Calu3 (cell line): ENCODE measurements around the gene BTBD10. TPM values are rescaled to one million over a fixed set of nuclear protein-coding genes. Genes with fewer than 3 reads are reported as not detected.

Source experiments
- BruUV-seq: library from RNA; stranded (reverse); fragments of 400-500 nt; replicated peaks from 2 replicates; lab custom pipeline; 2021; lab: Mats Ljungman, UMichigan
- CTCF ChIA-PET: fragments of 300-600 bp; sonication (Branson Sonifier 250); formaldehyde crosslinking; loops from one replicate; lab custom pipeline; 2022; ENCODE audit warnings: antibody characterized with exemption; lab: Charles Lee
- DNase-seq: peaks from one replicate; pipeline ENCODE4 v3.0.0; 2022
- H3K27ac Mint-ChIP-seq: one replicate; pipeline ENCODE4 v1.8.0; 2022; ENCODE audit warnings: mixed read lengths; ENCODE audit not compliant: unreplicated experiment
- H3K27me3 Mint-ChIP-seq: one replicate; pipeline ENCODE4 v1.8.0; 2022; ENCODE audit warnings: mixed read lengths; ENCODE audit not compliant: unreplicated experiment
- H3K36me3 Mint-ChIP-seq: one replicate; pipeline ENCODE4 v1.8.0; 2022; ENCODE audit warnings: mild to moderate bottlenecking, moderate library complexity, mixed read lengths; ENCODE audit not compliant: insufficient read depth, unreplicated experiment
- H3K4me1 Mint-ChIP-seq: one replicate; pipeline ENCODE4 v1.8.0; 2022; ENCODE audit warnings: mild to moderate bottlenecking, low read depth, mixed read lengths; ENCODE audit not compliant: unreplicated experiment
- H3K4me3 Mint-ChIP-seq: one replicate; pipeline ENCODE4 v1.8.0; 2022; ENCODE audit warnings: mild to moderate bottlenecking, low read depth, moderate library complexity, mixed read lengths; ENCODE audit not compliant: unreplicated experiment
- H3K9me3 Mint-ChIP-seq: one replicate; pipeline ENCODE4 v1.8.0; 2022; ENCODE audit warnings: low read depth, mixed read lengths; ENCODE audit not compliant: unreplicated experiment
- CTCF ChIP-seq: fragments of 200-600 bp; IDR thresholded peaks from one replicate; pipeline ENCODE4 v1.8.0; 2022; ENCODE audit warnings: antibody characterized with exemption; ENCODE audit not compliant: unreplicated experiment
- intact Hi-C: fragments of 100-400 bp; cut with micrococcal nuclease; formaldehyde crosslinking; loops from one replicate; pipeline ENCODE4 v1.10.0; 2022; ENCODE audit not compliant: unreplicated experiment
- total RNA-seq: library from RNA; stranded (reverse); gene quantifications from 2 replicates; pipeline ENCODE4 v1.2.3, GENCODE V29; 2022

The BTBD10 gene
- total RNA-seq, 1 experiment from 2014 or later = 33.3 TPM

DNA sequence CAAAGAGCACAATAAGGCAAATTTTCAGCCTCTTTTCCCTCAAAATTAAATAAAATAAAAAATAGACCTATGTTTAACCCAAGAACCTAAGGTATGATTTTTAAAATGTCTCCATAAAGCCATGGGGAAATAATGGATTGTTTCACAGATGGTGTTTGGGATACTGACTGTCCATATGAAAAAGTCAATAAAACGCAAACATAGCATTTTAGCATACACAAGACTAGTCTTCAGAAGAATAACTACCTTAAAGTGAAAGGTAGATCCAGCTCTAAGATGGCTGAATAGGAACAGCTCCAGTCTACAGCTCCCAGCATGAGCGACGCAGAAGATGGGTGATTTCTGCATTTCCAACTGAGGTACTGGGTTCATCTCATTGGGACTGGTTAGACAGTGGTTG, 16.7 kb upstream of the BTBD10 start:
- no peak overlapping the region for H3K4me3 Mint-ChIP-seq

DNA sequence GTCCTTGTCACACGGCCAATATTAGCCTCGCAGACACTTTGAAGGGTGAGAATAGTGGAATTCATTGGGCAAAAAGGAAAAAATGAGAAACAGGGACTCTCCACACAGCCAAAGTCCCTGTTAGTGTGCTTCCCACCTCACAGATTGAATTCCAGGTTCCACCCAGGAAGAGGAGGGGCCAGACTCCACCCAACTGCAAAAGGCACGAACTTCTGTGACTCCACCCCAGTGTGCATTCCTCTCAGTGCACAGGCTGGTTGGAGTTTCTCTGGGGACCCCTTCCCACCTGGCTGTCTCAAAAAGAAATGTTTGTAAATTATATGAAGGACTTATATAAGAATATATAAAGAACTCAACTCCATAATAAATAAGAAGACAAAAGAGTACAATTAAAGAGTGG, 12.1 kb upstream of the BTBD10 start:
- Mint-ChIP-seq H3K4me1 (no peaks in the 10 kb centered on the region), H3K27ac (no peak overlapping the region), H3K4me3 (no peak overlapping the region), H3K9me3 (no peaks in the 10 kb centered on the region), H3K36me3 (no peaks in the 10 kb centered on the region), H3K27me3 (peaks cover 22% of the 10 kb centered on the region)
- intact Hi-C loops = no loop called here
- TF ChIP-seq CTCF = no peak
- CTCF ChIA-PET = no interaction called here
- DNase-seq = no peak
- BruUV-seq = no TSS peak

More for the DNA sequence above, 16.7 kb upstream of the BTBD10 start:
- Mint-ChIP-seq H3K36me3 (no peaks in the 10 kb centered on the region), H3K27me3 (peaks cover 30% of the 10 kb centered on the region), H3K27ac (no peak overlapping the region), H3K4me1 (no peaks in the 10 kb centered on the region), H3K9me3 (no peaks in the 10 kb centered on the region)
- no peak for DNase-seq
- intact Hi-C loops = loop anchor here (10.0 kb wide), 1 partner anchor 185 kb away; the partner anchor contains the start of gene FAR1
- no TSS peak for BruUV-seq
- no peak for TF ChIP-seq CTCF
- CTCF ChIA-PET = no interaction called here

DNA sequence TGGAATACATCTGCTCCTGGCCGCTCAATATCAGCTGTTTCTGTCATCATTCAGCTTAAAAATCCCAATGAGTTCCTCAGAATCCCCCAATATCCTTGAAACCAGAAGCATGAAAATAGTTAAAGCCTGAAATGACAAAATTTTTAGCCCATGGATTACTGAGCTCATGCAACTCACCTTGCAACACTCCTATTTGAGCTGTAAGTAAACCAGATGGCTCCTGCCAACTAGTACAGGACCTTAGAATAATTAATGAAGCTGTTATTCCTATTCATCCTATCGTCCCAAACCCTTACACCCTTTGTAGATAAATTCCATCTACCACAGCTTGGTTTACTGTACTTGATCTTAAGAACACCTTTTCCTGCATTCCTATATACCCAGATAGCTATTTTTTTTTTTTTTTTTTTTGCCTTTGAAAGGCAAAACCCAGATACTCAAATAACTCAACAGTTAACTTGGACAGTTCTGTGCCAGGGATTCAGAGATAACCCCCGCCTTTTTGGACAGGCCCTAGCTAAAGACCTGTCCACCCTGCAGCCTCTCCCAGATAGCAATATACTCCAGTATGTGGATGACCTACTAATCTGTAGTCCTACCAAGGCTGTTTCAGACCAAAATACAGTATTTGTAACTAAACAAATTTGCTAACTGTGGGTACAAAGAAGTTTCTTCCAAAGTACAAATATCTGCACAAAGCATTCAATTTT, 10.1 kb upstream of the BTBD10 start:
- no peak overlapping the region for H3K4me3 Mint-ChIP-seq
- no TSS peak for BruUV-seq
- no peaks in the 10 kb centered on the region for H3K4me1 Mint-ChIP-seq
- TF ChIP-seq CTCF = no peak
- no peak for DNase-seq
- H3K9me3 Mint-ChIP-seq = no peaks in the 10 kb centered on the region
- H3K27me3 Mint-ChIP-seq = peaks cover 38% of the 10 kb centered on the region
- no peak overlapping the region for H3K27ac Mint-ChIP-seq
- no peaks in the 10 kb centered on the region for H3K36me3 Mint-ChIP-seq
- CTCF ChIA-PET = no interaction called here
- intact Hi-C loops = no loop called here

- CTCF ChIA-PET = interaction anchor here (0.6 kb wide), 1 partner anchor 67 kb away, joined by 7 read pairs; no protein-coding TSS in a partner anchor
- H3K9me3 Mint-ChIP-seq = no peaks in the 10 kb centered on the region
- intact Hi-C loops = loop anchor here (10.0 kb wide), 1 partner anchor 254 kb away; no protein-coding TSS in a partner anchor
- no peak overlapping the region for H3K27ac Mint-ChIP-seq
- peaks cover 38% of the 10 kb centered on the region for H3K27me3 Mint-ChIP-seq
- TF ChIP-seq CTCF = no peak
- no peak overlapping the region for H3K4me3 Mint-ChIP-seq
- H3K36me3 Mint-ChIP-seq = no peaks in the 10 kb centered on the region
- BruUV-seq = no TSS peak
- no peak for DNase-seq
- peaks cover 5% of the 10 kb centered on the region for H3K4me1 Mint-ChIP-seq
Observed at GRCh38 chr11:13468750-13469149, 5.7 kb upstream of the BTBD10 start.
